WI38 (cell line): ENCODE data around the gene TECPR1.

Source experiments
- H3K4me3 ChIP-seq: 2 replicates; pipeline ENCODE4 v1.5.1; 2011; ENCODE audit warnings: low read depth, mild to moderate bottlenecking, control low read depth, low read length
- CTCF ChIP-seq: IDR thresholded peaks from 2 replicates; pipeline ENCODE4 v1.5.1; 2012; ENCODE audit warnings: low read depth, mild to moderate bottlenecking, control low read depth, low read length

Gene TECPR1

GRCh38 chr7:98191668-98192431, 60.2 kb downstream of the TECPR1 start:
- TF ChIP-seq CTCF, result no peak
- no peak overlapping the region for H3K4me3 ChIP-seq

GRCh38 chr7:98189559-98189958, 62.5 kb downstream of the TECPR1 start:
- no peak for TF ChIP-seq CTCF
- H3K4me3 ChIP-seq, result no peak overlapping the region

GRCh38 chr7:98187138-98187502, 64.9 kb downstream of the TECPR1 start:
- H3K4me3 ChIP-seq, result no peak overlapping the region
- TF ChIP-seq CTCF, result no peak

- no peak for TF ChIP-seq CTCF
- H3K4me3 ChIP-seq, result peak overlapping the region; percentile 5; the same call in 1 of the 2 replicates
Measured at GRCh38 chr7:98186452-98187137, 65.4 kb downstream of the TECPR1 start.

- TF ChIP-seq CTCF, result no peak
- H3K4me3 ChIP-seq, result no peak overlapping the region
Measured at GRCh38 chr7:98185101-98185500, 66.9 kb downstream of the TECPR1 start.

- no peak overlapping the region for H3K4me3 ChIP-seq
- TF ChIP-seq CTCF, result no peak
Measured at GRCh38 chr7:98180751-98181150, 71.3 kb downstream of the TECPR1 start.

GRCh38 chr7:98178762-98179490, 73.1 kb downstream of the TECPR1 start:
- H3K4me3 ChIP-seq, result no peak overlapping the region
- no peak for TF ChIP-seq CTCF
